GM18868 (cell line): Measurements from ENCODE around the gene SCRN2.

Experiments
- ATAC-seq: cut with Tn5 transposase; IDR thresholded peaks from one replicate; pipeline ENCODE4 v1.9.1; 2021; ENCODE audit warnings: mild to moderate bottlenecking, moderate library complexity; ENCODE audit not compliant: unreplicated experiment

Gene SCRN2

DNA sequence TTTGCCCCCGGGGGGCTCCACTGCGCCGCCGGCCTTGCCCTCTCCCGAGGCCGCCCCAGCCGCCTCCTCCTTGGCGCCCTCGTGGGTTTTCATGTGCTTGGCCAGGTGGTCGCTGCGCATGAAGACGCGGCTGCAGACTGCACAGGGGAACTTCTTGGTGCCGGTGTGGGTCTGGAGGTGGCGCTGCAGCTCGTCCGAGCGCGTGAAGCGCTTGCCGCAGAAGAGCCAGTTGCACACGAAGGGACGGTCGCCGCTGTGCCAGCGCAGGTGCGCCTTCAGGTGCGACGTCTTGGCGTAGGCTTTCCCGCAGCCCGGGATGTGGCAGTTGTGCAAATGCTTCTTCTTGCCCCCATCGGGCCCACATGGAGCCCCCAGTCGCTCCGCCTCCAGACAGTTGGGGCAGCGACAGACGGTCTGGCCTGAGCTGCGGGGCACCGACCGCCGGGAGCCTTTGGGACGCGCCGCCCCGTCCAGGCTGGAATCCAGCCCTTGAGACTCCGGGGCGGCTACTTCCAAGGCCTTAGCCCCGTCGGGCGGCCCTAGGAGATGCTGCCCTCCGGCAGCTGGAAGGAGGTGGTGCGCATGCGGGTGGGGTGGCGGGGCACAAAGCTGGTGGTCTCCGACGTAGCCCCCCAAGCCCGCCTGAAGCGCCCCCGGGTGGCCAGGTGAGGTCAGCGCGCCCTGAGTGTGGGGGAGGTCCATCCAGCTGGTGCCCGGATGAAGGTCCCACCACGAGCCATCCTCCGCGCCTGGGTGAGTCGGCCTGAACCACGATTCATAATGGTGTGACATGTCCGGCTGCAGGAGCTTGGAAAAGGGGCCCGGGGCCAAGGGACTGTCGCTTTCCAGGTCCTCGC, 6.5 kb upstream of the SCRN2 start:
- ATAC-seq: no peak

DNA sequence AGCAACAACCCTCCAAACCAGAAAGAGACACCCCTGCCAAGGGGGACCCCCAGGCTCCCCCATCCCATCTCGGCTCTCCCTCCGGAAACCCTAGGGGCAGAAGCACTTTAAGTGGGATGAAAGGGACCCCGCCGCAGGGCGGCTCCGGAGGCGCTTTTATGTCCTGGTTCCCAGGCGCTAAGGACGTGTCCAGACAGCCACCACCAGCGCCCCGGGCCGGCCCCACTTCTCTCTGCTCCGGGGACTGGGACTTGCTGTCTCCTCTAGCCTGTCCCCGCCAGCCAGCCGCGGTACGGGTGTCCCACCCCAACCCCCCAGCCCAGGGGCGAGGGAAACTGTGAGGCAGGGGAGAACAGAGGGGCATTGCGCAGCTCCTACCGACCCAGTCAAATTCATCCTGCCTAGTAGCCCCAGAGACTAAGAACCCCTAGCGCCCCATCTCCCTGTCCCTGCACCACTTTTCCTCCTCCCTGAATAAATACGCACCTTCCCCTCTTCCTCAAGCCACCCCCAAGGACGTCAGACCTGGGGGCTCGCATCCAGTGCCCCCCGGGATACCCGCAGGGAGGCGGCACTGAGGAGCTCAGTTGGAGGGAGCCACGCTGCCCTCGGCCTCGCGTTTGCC, 5.8 kb upstream of the SCRN2 start:
- no peak for ATAC-seq

DNA sequence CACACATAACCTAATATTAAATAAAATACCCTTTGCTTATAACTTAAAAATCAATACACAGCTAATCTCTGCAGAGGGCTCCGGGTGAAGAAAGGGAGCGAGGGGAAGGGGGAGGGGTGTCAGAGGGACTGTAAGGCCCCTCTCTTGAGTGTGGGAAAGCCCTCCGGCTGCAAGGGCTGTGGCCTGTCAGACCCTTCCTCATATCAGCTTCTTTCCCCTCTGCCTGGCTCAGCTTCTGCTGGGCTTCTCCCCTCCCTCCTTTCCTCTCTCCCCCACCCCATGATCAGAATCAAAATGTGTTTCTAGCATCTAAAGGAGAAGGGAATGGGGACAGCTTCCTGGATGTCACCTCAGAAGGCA, 4.6 kb upstream of the SCRN2 start:
- no peak for ATAC-seq

DNA sequence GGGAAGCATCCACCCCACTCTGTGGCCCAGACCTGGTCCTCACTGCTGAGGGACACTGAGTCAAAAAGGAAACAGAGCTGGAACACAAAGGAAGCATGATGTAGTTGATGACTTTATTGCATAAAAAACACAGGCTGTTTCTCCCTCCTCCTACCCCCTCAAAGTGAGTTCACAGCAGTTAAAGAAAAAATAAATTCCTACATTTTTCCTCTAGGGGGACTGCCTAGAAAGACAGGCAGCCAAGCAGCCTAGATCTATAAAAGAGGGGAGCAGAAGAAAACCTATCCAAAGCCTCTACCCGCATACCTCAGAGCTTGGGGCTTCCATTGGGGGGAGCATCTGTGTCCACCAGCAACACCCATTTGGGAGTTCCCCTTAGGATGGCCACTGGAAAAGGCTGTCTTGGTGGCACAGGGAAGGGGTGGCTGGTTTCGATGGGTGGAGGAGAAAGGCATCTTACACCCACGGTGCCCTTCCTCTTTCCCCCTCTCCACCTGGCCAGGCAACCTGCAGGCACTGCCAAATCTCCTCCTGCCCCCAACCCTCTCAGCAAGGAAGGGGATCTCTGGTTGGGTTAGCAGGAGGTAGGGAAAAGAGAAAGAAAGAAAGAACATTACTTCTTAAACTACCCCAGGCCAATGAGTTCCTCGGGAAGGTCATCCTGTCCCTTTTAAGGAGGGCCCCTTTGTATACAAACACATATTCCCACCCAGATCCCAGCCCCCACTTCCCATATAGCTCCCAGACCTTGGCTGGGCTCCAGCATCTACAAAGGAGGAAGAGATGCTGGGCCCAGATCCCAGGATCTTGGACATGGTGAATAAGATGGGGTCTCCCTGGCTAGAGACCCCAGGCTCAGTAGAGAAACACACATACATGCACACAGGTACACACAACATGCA, 4.0 kb upstream of the SCRN2 start:
- ATAC-seq: no peak

DNA sequence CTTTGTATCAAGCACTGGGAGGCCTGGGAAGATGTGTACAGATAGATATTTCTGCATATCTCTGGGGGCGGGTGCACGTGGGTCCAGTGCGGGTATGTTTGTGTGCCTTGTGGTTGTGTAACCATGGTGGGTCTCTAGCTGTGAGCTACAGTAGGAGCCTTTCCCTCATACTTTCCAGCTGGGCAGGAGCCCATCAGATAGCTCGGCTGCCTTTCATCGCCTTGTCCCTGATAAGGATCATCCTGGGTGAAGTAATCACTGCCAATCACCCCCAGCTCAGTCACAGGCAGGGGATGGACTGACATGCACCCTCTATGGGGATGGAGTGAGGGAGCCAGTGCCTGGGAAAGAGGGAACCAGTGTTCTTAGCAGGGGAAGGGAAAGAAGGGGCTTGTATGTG, 3.2 kb upstream of the SCRN2 start:
- ATAC-seq: no peak

DNA sequence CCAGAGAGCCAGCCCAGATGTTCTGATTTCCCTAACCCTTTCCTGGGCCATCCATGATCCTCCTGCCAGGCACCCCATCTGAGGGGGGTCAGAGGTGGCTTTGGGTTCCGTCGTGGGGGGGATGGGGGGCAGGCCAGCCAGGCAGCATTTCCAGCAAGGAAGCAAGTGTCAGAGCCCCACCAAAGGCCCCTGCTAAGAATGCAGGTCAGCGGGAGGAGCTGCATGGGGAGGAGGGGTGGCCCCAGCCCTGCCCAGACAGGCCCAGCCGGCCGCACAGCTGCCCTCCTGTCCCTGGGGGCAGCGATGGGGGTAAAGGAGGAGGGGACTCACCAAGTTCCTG, 2.3 kb upstream of the SCRN2 start:
- no peak for ATAC-seq

DNA sequence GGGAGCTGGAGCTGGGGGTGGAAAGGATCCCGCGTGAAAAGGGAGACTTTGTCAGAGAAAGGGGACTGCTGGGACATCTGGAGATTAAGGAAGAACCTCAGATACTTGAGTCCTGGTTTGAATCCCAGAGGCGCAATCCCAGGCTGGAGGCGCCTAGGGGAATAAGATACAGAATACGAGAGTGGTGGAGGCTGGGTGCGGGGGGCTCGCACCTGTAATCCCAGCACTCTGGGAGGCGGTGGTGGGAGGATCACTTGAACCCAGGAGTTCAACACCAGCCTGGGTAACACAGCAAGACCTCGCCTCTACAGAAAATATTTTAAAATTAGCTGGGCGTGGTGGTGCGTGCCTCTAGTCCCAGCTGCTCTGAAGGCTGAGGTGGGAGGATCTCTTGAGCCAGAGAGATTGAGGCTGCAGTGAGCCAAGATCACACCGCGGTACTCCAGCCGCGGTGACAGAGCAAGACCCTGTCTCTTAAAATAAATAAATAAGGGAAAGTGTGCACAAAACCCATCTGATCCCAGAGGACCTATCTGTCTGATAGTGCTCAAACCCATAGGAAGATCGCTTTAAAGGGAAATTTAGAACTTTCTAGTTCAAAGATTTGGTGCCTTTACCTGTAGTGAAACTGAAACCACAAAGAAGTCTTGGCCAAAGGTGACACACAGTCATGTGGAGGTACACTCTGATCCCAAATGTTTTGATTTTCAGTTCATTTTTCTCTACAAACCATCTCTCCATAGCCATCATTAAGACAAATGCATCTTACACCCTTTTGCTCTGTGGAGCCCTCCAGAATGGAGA, 617 bp upstream of the SCRN2 start:
- no peak for ATAC-seq

DNA sequence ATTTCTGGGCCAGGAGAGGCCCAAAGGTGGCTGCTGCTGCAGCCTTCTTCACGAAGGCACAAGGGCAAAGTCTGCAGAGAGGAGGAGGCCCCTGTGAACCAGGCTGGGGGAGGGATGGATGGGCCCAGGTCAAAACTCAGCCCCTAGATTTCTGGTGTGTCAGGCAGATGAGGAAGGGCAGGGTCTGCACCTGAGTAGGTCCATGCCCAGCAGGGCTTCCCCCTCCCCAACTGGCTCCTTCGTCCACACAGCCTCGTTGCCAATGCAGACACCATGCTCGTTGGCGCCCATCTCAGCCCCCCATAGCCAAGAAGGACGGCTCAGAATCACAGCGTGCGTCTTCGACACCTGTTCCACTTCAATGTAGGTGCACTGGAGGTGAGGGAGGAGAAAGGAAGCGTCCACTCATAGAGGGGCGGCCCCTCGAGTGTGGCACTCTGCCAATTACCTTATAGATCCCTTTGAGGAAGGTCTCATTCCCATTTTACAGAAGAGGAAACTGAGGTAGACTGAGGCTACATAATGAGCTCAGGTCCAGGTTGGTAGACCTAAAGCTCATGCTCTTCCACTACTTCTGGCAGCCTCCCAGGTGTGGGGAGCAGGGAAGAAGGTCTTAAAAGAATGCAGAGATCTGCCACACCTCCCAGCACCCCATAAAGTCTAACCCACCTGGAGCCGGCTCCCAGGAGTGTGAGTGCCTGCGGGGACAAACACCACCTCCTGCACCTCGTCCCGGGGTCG, 902 bp downstream of the SCRN2 start:
- ATAC-seq: no peak

DNA sequence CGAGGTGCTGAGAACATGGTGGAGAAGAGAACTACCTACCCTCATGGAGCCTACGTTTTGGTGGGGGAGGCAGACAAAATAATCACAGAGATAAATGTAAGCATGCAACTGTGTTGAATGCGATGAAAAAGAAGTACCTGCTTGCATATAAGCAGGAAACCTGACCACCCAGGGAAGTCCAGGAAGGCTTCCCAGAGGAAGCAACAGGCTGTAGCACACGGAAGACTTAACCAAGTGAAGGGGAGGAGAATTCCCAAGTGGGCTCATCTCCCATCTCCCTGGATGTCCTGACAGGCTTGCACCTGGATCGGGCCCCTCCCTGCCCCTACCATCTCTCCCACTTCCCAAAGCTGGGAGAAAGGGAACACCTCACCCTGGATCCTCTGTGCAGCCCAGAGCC, 2.0 kb downstream of the SCRN2 start:
- ATAC-seq: no peak

DNA sequence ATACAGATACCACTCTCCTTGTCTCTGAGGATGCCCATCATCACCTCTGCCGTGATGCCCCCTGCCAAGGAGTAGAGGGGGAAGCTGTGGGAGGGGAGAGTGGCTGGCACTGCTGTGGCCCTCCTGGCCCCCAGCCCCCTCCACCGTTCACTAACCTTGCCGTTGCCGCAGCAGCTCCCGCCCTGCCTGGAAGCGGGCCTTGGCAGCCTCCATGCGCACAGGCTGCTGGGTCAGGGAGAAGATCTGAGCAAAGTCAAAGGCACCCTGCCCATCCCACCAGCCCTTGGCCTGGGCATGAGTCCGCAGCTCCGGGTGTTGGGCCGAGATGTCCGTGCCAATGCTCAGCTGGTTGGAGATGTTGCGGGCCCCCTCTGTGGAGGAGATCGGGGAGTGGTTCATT, 2.4 kb downstream of the SCRN2 start:
- ATAC-seq: no peak

DNA sequence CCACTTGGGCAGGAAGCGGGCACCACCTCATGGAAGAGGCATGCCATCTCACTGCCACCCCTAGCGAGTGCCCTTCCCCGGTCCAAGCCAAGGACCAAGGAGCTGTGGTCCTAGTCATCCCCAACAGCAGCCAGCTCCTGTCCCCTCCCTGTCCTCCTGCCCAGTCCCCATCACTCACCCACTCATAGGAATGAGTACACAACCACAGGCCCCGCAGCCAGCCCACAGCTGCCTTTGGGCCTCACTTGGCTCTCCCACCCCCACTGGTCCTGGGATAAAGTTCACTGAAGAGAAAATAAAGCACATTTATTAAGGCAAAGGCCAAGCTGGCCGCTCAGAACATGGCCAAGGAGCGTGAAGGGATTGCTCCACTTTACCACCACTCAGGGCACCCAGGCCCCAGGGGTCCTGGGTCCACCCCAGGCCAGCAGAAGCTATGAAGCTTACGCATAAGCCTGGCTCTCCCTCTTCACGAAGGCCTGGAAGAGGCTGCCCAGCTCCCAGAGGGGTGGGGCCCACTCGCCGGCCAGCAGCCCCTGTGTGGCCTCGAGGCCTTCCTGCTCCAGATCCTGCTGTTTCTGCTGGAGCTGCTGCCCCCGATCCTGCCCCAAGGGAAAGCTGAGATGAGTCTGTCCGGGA, 3.6 kb downstream of the SCRN2 start:
- ATAC-seq: no peak

DNA sequence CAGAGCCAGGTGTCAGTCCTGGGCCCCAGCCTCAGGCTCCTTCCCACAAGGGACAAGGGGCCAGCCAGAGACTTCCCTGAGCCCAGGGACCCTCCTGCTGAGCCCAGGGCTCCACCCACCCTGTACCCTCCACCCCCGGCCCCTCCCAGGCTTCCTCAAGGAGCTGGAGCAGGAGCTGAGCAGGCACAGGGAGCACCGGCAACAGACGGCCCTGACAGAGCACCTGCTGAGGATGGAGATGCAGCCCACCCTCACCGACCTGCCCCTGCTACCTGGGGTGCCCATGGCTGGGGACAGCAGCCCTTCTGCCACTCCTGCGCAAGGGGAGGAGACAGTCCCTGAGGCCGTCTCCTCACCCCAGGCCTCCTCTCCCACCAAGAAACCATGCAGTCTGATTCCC, 4.5 kb downstream of the SCRN2 start:
- no peak for ATAC-seq

DNA sequence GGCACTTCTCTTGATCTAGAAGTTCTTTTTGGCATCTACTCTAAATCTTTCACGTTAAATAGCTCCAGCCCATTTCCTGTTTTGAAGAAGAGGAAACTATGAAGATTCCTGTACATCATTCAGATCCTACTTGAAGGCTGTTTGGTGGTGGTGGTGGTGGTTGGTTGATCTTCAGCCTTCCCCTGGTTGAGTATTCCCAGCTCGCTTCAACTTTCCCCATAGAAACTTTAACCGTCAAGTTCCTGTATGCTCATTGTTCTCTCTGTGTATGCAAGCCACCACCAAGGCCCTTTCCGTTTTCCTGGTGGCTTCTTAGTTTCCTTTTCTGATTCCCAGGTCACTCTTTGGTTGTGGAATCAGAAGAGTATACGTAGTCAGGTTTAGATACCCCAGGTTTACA, 6.3 kb downstream of the SCRN2 start:
- no peak for ATAC-seq

DNA sequence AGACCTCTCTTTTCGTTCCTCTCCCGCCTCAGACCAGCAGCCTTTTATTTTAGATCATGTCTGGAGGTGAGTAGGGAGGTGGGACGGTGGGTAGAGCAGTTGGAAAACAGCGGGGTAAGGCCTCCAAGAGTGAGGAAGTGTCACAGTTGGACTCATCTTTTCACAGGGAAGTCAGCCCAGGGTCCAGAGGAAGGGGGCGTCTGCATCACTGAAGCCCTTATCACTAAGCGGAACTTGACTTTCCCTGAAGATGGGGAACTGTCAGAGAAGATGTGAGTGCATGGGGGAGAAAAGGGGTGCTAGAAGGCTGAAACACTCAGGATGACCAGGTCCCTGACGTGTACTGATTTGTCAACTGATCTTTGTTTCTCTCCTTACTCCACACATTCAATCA, 9.1 kb downstream of the SCRN2 start:
- no peak for ATAC-seq

DNA sequence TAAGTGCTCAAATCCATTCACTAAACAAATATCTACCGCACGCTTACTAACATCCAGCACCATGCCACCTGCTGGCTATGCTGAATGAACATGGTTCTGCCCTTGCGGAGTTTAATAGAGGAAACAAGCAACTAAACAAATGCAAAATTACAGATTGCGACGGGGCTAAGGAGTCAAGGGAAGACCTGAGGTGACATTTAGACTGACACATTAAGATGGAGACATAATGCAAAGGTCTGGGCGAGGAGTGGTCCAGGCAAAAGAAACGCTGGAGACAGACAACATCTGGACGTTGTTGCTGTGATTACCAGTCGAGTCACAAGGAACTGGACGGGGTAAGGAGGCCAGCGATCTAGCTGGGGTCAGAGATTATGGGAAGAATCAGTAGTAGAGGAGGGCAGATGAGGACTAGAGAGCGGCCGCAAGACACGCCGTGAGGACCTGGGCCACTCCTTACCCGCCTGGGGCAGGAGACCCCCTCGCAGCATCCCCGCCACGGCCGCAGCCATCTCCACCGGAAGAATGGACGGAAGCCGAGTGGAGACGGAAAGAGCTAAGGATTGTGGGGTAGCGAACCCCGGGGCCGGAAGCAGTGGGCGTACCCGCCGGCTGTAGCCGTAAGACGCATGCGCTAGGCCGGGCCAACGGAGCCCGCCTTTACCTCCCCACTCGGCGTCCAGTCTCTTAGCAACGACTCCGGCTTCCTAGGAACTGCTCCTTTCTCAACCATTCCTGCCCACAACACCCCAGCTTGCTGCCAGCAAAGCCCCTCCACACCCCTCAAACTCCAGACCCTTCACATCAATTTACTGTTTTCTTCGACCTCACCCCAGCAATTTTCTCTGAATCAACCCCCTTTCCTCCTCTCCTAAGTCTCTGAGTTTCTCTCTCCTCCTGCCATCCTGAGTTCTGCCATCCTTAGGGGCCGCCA, 9.8 kb downstream of the SCRN2 start, which contains the start of the genes LRRC46 and MRPL10:
TSS of gene LRRC46 (plus strand) at position 668 of the 931 bp plus-strand sequence. CDS start 320 bp downstream, outside the sequence.
TSS of gene MRPL10 (minus strand) at position 539 of the 931 bp plus-strand sequence. CDS start at position 509, 30 bp downstream.
- peak; percentile 85 for ATAC-seq

DNA sequence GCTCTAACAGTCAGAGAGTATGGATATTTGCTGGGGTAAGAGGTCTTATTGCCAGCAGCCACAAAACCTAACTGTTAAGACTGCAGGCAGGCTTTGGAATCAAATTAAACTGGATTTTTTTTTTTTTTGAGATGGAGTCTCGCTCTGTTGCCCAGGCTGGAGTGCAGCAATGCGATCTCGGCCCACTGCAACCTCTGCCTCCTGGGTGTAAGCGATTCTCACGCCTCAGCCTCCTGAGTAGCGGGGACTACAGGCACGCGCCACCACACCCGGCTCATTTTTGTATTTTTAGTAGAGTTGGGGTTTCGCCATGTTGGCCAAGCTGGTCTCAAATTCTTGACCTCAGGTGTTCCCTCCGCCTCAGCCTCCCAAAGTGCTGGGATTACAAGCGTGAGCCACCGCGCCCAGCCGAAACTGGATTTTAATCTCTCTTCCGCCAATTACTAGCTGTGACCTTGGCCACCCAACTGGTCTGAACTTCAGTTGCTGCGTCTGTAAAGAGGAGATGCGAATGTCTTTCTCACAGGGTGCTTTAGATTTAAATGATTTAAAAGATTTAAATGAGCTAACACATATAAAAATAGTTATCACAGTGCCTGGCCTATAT, 10.6 kb downstream of the SCRN2 start:
- ATAC-seq: no peak

DNA sequence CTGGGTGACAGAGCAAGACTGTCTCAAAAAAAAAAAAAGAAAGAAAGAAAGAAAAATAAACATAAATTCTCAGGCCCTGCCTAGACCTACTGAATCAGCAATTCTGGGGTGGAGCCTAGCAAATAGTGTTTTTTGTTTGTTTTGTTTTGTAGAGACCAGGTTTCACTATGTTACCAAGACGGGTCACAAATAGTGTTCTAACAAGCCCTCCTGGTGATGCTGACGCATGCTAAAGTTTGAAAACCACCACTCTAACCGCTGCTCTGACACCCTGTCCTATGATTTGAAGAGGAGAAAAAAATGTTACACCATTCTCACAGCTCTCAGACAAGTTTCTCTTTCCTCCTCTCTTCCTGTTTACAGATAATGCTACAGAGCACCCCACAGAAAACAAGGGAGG, 11.2 kb downstream of the SCRN2 start:
- ATAC-seq: no peak

DNA sequence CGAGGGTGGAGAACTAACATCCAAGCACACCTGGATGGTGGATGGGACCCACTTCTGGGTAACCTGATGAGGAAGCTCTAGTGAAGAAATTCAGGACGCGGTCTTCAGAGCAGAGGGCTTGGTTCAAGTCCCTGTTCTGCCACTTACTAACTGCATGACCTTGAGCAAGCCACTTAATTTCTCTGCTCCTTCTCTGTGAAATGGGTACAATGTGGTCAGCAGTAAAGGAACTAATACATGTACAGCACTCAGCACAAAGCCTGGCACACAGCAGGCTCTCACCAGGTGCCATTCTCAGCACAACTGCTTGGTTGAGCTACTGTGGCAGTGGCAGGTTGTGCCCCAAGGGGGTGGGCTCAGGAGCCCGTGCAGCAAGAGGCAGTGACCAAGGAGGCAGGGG, 17.6 kb downstream of the SCRN2 start:
- ATAC-seq: no peak
